Activated naive CD4-positive, alpha-beta T cell (primary cell): ENCODE results near the gene TES.
"Not testable (repeated sequence)": the region's sequence is repeated elsewhere in the genome, so short reads cannot be mapped to it uniquely, and the experiment has no call there.

Experiments
- DNase-seq, 4 experiments: peaks; one replicate each; lab custom pipeline; 2025; lab: John Stamatoyannopoulos, UW

The TES gene

DNA sequence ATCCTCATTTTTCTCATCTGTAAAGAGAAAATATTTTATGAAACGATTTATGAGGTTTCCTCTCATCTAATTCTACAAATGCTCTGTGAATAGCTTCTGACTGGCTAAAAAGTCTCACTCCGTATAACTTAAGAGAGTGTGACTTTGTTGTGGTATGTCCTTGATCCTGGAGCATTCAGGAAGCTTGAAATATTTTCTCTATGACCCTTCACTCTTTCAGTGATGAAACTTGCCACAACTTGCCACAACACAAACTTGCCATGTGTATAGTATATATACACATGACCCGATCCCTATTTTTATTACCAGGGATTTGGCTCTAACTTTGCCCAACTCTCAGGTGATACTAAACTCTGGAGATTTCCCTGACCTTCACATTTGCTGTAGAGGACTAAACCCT lies 74.1 kb downstream of the TES start:
- DNase-seq: no peak

DNA sequence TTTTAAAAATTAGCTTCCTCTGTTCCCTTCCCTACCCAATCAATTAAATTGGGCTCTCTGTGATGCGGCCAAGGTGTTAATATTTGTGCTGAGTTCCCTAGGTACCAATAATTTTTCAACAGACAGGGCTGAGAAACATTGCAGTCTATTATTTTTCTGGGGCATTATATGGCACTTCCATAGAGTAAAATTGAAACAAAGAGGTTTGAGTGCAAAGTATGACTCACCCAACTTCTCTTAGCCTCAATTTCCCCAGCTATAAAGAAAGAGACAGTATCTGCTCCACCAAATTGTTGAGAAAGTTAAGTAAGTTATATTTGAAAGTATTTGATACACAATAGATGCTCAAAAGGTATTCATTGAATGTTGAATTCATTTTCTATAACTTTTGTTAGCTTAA lies 74.9 kb downstream of the TES start:
- no peak for DNase-seq

GRCh38 chr7:116290740-116291139 lies 80.4 kb downstream of the TES start:
- no peak for DNase-seq

GRCh38 chr7:116291937-116292336 lies 81.6 kb downstream of the TES start:
- no peak for DNase-seq

GRCh38 chr7:116292381-116292780 lies 82.0 kb downstream of the TES start:
- no peak for DNase-seq

- no peak for DNase-seq
These were observed 82.8 kb downstream of the TES start for GRCh38 chr7:116293139-116293538.

DNA sequence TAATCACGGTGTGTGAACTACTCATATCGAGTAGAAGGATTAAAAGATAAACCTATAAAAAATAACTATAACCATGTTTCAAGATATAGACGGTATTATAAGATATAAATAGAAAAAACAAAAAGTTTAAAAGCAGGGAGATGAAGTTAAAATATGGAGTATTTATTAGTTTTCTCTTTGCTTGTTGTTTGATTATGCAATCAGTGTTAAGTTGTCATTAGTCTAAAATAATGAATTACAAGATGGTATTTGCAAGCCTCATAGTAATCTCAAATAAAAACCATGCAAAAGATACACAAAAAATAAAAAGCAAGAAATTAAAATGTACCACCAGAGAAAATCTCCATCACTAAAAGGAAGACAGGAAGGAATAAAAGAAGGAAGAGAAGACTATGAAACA lies 83.3 kb downstream of the TES start:
- no peak for DNase-seq

DNA sequence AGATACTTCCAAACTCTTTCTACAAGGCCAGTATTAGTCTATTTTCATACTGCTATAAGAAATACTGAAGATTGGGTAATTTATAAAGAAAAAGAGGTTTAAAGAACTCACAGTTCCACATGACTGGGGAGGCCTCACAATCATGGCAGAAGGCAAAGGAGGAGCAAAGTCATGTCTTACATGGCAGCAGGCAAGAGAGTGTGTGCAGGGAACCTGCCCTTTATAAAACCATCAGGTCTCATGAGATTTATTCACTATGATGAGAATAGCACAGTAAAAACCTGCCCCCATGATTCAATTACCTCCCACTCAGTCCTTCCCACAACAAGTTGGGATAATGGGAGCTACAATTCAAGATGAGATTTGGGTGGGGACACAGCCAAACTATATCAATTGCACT lies 85.6 kb downstream of the TES start:
- not testable (repeated sequence) for DNase-seq

- DNase-seq: no peak
These were observed 87.7 kb downstream of the TES start for GRCh38 chr7:116298055-116298454.

DNA sequence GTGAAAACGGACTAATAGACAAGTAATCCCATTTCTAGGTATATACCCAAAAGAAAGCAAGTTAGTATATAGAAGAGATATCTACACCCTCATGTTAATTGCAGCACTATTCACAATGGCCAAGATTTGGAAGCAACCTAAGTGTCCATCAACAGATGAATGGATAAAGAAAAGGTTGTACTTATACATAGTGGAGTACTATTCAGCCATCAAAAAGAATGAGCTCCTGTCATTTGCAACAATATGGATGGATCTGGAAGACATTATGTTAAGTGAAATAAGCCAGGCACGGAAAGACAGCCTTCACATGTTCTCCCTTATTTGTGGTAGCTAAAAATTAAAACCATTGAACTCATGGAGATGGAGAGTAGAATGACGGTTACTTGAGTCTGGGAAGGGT lies 88.2 kb downstream of the TES start:
- DNase-seq: no peak

DNA sequence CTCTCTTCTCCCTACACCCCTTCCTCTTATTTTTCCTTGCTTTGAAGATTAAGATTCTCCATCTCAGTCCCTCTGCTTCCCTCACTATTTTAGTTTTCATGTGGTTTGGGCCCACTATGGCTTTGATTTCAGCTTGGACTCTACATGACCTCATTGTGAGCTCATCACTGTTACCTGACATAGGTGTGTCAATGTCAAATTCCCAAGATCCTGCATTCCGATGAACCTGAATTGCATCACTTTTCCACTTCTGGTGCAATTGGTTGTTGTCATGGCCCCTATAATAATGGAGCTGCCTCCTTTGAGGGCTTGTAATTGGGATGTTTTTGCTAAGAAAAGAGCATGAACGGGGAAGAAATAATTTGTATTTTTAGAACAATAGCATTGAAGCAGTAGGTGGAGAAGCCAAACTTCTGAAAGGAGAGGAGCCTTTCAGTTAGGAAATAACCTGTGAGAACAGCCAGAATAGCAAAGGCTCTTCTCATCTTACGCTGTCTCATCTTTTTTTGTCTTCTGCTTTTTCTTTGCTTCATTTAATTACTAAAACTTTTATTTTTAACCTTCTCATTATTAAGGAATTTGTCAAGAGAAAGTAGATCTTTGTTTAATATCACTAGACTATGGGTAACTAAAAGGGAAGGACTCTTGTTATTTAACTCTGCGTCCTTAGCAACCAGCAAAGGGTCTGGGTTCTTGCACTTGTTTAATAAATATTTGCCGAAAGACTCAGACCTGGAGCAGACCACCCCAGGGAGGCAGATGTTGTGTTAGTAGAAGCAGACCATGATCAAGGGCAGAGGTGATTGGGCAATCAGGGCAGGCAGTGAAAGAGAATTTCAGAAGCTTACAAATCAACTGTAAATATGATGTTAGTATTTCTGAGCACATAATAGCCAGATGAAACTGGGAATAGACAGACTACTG lies 95.4 kb downstream of the TES start:
- no peak for DNase-seq

GRCh38 chr7:116306409-116307048 lies 96.2 kb downstream of the TES start:
- no peak for DNase-seq

DNA sequence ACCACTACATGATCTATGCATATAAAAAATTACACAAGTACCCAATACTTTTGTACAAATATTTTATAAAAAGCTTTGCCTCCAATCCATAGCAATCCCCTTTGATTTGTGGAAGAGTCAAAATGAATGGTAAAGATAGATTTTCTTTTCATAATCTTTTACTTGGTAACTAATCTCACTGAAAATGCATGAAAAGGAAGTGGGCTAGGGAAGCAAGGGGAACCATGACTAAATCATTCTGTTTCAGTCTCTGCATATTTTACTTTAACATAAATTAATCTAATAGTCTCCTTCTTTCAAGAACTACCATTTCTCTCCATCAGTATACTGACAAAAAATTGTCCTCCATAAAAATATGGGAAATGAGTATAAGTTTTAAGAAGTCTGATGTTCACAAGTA lies 96.9 kb downstream of the TES start:
- no peak for DNase-seq
